HEK293T (cell line): Measurements from ENCODE around the gene THYN1.

Source experiments
- CTCF ChIA-PET: fragments of 350-600 bp; formaldehyde crosslinking; extraction: SDS; loops from one replicate; lab custom pipeline; 2021; ENCODE audit warnings: antibody characterized with exemption, inconsistent platforms; lab: Yijun Ruan, JAX
- POLR2A ChIA-PET: fragments of 350-600 bp; formaldehyde crosslinking; extraction: SDS; loops from one replicate; lab custom pipeline; 2020; ENCODE audit warnings: antibody characterized with exemption, inconsistent platforms; lab: Yijun Ruan, JAX
- DNase-seq: peaks from one replicate; pipeline ENCODE4 v3.0.0; 2012; ENCODE audit warnings: mixed read lengths; ENCODE audit errors: extremely low spot score
- ARNT ChIP-seq: fragments of 450-650 bp; IDR thresholded peaks from 2 replicates; pipeline ENCODE4 v1.6.1; 2017; ENCODE audit warnings: mild to moderate bottlenecking
- BHLHE40 ChIP-seq: fragments of 450-650 bp; IDR thresholded peaks from 2 replicates; pipeline ENCODE4 v1.6.1; 2016; ENCODE audit warnings: mild to moderate bottlenecking, moderate library complexity, borderline replicate concordance
- CTBP1 ChIP-seq: fragments of 450-650 bp; IDR thresholded peaks from 2 replicates; pipeline ENCODE4 v1.6.1; 2016; ENCODE audit warnings: borderline replicate concordance
- ELF4 ChIP-seq: fragments of 450-650 bp; IDR thresholded peaks from 2 replicates; pipeline ENCODE4 v1.6.1; 2017; ENCODE audit warnings: antibody characterized with exemption
- FOXA1 ChIP-seq: fragments of 450-650 bp; IDR thresholded peaks from 2 replicates; pipeline ENCODE4 v1.6.1; 2016; ENCODE audit warnings: mild to moderate bottlenecking
- FOXK2 ChIP-seq: fragments of 450-650 bp; IDR thresholded peaks from 2 replicates; pipeline ENCODE4 v1.6.1; 2016; ENCODE audit warnings: mild to moderate bottlenecking
- FOXM1 ChIP-seq: fragments of 450-650 bp; IDR thresholded peaks from 2 replicates; pipeline ENCODE4 v1.6.1; 2017; ENCODE audit warnings: mild to moderate bottlenecking, borderline replicate concordance
- HDGF ChIP-seq: fragments of 450-650 bp; IDR thresholded peaks from 2 replicates; pipeline ENCODE4 v1.6.1; 2017; ENCODE audit warnings: antibody characterized with exemption, borderline replicate concordance
- L3MBTL2 ChIP-seq: fragments of 450-650 bp; conservative IDR thresholded peaks from 2 replicates; pipeline ENCODE4 v1.6.1; 2016; ENCODE audit warnings: mild to moderate bottlenecking
- LEF1 ChIP-seq: fragments of 450-650 bp; IDR thresholded peaks from 2 replicates; pipeline ENCODE4 v1.6.1; 2017; ENCODE audit warnings: mild to moderate bottlenecking, borderline replicate concordance
- NFRKB ChIP-seq: fragments of 450-650 bp; IDR thresholded peaks from 2 replicates; pipeline ENCODE4 v1.6.1; 2016; ENCODE audit warnings: mild to moderate bottlenecking, moderate library complexity
- SP1 ChIP-seq: fragments of 450-650 bp; IDR thresholded peaks from 2 replicates; pipeline ENCODE4 v1.6.1; 2017
- SUZ12 ChIP-seq: fragments of 450-650 bp; IDR thresholded peaks from 2 replicates; pipeline ENCODE4 v1.6.1; 2016; ENCODE audit warnings: mild to moderate bottlenecking
- TARDBP ChIP-seq: fragments of 450-650 bp; IDR thresholded peaks from 2 replicates; pipeline ENCODE4 v1.6.1; 2016
- ZNF384 ChIP-seq: fragments of 450-650 bp; IDR thresholded peaks from 2 replicates; pipeline ENCODE4 v1.6.1; 2016
- TF ChIP-seq, protein P1 (sequence below): fragments of 450-650 bp; IDR thresholded peaks from 2 replicates; pipeline ENCODE4 v1.6.1; 2016

Gene THYN1

DNA sequence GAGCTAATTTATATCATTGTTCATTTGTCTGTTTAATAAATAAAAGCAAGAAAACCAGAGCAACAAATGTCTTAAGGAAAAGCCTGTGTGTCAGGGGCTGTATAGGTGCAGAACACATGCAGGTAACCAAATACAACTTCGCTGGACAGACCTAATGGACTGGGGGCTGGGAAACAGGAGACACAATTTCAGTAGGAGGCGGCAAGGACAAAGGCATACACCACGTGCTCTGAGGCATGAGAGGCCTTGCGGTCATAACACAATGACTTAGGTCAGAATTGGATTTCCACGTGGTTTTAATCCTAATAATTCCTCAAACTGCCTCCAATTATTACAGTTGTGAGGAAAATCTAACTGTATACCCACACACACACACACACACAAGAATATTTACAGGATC is 14.3 kb upstream of the THYN1 start:
- TF ChIP-seq CTBP1 = no peak
- TF ChIP-seq FOXK2 = no peak
- TF ChIP-seq SUZ12 = no peak
- no peak for DNase-seq
- ChIA-PET CTCF (interaction anchor here (1.6 kb wide), 1 partner anchor 8 kb away, joined by 5 read pairs; the partner anchor contains the start of gene GLB1L3), POLR2A (interaction anchor here (1.5 kb wide), 1 partner anchor 11 kb away, joined by 3 read pairs; no protein-coding TSS in a partner anchor)

DNA sequence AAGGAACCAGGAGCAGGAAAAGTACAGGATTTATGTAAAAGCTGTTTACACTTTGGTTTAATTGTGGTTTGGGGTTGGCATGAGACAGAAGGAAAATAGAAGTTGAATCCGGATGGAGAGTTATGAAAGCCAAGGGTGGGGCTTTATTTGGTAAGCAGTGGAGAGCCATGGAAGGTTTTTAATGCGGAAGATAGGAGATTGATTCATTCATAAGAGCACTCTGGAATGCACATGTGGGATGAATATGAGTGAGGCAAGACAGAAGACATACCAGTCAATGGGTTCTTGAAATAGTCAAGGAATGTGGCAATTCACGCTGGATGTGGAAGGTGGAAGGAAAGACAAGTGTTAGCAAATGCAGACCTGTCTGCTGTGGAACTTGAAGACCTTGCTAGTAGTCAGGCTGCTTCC is 13.7 kb upstream of the THYN1 start:
- ChIA-PET POLR2A (no interaction called here), CTCF (interaction anchor here (1.6 kb wide), 1 partner anchor 9 kb away, joined by 5 read pairs; the partner anchor contains the start of gene GLB1L3)
- DNase-seq = no peak
- TF ChIP-seq ARNT (no peak), ZNF384 (no peak), BHLHE40 (no peak), CTBP1 (no peak)

DNA sequence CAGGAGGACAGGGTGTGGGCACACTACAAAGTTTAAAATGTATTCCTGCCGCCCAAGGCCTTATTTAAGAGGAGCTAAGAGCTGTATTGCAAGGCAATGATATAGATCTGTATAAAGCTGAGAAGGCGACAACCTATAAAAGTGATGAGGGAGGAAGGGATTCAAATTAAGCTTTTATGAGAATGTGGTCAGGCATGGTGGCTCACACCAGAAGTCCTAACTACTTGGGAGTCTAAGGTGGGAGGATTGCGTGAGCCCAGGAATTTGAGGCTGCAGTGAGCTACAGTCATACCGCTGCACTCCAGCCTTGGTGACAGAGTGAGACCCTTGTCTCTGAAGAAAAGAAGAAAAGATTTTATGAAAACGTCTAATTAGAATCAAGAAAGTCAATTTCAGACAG is 13.3 kb upstream of the THYN1 start:
- ChIA-PET CTCF (interaction anchor here (1.6 kb wide), 1 partner anchor 9 kb away, joined by 5 read pairs; the partner anchor contains the start of gene GLB1L3), POLR2A (no interaction called here)
- no peak for DNase-seq
- TF ChIP-seq, protein P1, sequence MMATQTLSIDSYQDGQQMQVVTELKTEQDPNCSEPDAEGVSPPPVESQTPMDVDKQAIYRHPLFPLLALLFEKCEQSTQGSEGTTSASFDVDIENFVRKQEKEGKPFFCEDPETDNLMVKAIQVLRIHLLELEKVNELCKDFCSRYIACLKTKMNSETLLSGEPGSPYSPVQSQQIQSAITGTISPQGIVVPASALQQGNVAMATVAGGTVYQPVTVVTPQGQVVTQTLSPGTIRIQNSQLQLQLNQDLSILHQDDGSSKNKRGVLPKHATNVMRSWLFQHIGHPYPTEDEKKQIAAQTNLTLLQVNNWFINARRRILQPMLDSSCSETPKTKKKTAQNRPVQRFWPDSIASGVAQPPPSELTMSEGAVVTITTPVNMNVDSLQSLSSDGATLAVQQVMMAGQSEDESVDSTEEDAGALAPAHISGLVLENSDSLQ = no peak
- TF ChIP-seq TARDBP (no peak), FOXK2 (no peak), ZNF384 (no peak), LEF1 (no peak), CTBP1 (no peak), ELF4 (no peak), ARNT (no peak), SUZ12 (no peak), FOXM1 (no peak), FOXA1 (no peak)

DNA sequence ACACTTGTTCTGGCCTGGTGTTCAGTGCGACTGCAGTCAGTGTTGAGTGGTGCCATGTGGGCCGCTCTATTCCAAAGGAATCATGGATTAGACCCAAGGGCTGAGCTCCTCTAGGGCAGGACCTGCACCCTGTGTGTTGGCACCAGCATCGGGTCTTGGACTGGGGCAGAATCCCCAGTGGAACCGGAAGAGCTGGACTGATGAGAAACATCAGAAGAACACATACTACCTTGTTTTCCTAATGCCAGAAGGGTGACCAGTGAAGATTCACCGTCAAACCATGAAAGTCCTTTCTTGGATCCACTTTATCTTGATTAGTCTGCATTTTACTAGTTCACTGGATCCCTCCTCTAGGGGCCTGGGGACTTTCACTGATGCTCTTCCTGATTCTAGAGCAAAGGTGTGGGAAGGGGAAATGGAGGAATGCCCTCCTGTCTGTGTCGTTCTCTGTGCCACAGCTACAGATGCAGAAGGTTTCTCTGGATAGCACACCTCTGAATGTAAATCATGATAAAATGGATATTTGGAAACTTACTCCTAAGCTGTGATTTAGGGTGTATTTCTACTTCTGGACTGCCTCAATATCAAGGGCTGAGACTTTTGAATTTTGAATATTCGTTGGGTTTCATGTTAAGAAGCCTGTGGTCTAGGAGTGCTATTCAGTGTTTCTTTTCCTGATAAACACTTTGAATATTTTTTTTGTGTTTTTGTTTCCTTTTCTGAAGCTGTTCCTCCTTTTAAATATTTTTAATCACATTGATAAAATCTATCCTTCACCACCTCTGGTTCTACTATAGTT is 12.0 kb upstream of the THYN1 start:
- CTCF ChIA-PET = no interaction called here
- DNase-seq = no peak
- no peak for TF ChIP-seq L3MBTL2
- no peak for TF ChIP-seq HDGF
- no peak for TF ChIP-seq SP1
- no peak for TF ChIP-seq FOXK2
- POLR2A ChIA-PET = interaction anchor here (1.8 kb wide), 1 partner anchor 11 kb away, joined by 4 read pairs; the partner anchor contains the start of gene GLB1L3

DNA sequence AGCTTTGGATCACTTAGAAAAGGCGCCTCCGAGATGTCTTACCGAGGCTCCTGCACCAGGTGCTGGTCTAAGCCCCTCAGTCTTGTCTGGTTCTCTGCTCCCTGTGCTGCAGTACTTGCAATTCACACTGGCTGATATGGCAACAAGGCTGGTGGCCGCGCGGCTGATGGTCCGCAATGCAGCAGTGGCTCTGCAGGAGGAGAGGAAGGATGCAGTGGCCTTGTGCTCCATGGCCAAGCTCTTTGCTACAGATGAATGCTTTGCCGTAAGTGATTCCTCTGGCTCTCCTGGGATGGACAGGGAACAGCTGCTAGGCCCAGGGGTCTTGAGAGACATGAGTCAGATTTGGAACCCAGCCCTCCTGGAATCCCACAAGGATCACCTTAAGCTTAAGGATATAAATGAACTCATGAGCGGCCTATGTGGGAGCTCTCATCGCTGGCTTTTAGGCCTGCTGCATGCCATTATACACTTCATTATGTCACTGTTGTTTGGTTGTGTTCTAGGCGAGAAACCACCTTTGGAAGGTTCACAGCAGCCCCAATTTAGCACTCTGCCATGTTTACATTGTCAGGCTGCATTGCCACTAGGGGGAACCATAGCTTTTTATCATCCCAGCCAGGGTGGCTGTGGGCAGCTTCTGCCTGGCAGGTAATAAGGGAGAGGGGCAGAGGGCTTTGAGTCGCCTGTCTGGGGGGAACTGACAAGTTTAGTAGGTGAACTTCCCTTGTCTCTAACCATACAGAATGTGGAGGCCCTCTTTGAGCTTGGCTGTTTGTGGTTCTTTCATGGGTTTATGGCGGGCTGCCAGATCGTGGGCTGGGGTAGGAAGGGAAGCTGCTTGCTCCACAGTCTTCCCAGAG is 8.7 kb upstream of the THYN1 start:
- DNase-seq = peak; percentile 53
- POLR2A ChIA-PET = interaction anchor here (0.7 to 2.1 kb wide), 2 partner anchors 12 to 37 kb away, joined by 3 to 7 read pairs; partner anchors contain the start of genes NCAPD3 and VPS26B
- TF ChIP-seq ELF4 (no peak), CTBP1 (no peak), BHLHE40 (no peak), L3MBTL2 (no peak), NFRKB (no peak), SUZ12 (no peak), HDGF (no peak), SP1 (no peak), FOXA1 (no peak), FOXK2 (no peak), TARDBP (no peak), ARNT (no peak)
- CTCF ChIA-PET = interaction anchor here (0.5 to 1.9 kb wide), 8 partner anchors 8 to 691 kb away, joined by 3 to 10 read pairs (median 3); partner anchors contain the start of gene GLB1L3

DNA sequence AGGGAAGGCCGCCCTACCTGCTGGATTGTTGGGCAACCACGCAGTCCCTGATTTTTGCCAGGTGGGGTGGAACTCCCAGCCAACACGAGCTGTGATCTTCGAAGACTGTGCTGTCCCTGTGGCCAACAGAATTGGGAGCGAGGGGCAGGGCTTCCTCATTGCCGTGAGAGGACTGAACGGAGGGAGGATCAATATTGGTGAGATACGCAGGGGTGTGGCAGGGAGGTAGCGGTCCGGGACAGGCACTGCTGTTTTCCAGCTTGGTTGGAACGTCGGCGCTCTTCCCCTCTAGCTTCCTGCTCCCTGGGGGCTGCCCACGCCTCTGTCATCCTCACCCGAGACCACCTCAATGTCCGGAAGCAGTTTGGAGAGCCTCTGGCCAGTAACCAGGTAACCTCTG is 7.8 kb upstream of the THYN1 start:
- ChIA-PET POLR2A (interaction anchor here (2.1 kb wide), 1 partner anchor 37 kb away, joined by 7 read pairs; the partner anchor contains the start of genes NCAPD3 and VPS26B), CTCF (interaction anchor here (1.3 to 1.9 kb wide), 2 partner anchors 13 to 15 kb away, joined by 4 to 10 read pairs; partner anchors contain the start of gene GLB1L3)
- DNase-seq = no peak
- TF ChIP-seq NFRKB (no peak), FOXM1 (no peak), ELF4 (no peak), LEF1 (no peak), FOXA1 (no peak), ZNF384 (no peak)

DNA sequence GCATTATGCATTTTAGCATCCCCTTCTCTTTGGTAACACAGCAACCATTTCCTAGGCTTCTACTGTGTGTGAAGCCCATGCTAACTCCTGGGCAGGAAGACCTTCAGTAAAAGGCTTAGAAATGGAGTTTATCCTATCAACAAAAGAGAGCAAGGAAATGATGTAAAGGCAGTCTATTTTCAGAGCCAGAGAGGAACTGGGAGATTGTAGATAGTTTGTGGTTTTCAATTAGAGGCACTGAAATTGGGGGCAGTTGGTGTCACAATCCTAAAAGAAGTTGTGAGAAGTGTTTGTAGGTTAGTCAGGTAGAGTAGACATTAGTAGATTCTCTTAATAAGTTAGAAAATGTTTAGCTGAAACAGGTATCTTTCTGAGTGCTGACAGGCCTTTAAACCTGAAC is 7.4 kb upstream of the THYN1 start:
- TF ChIP-seq LEF1 = no peak
- TF ChIP-seq, protein P1 = no peak
- no peak for TF ChIP-seq TARDBP
- TF ChIP-seq L3MBTL2 = no peak
- TF ChIP-seq ZNF384 = no peak
- no peak for TF ChIP-seq ELF4
- TF ChIP-seq SP1 = no peak
- TF ChIP-seq NFRKB = no peak
- CTCF ChIA-PET = interaction anchor here (1.3 kb wide), 1 partner anchor 16 kb away, joined by 4 read pairs; the partner anchor contains the start of gene GLB1L3
- no peak for DNase-seq
- POLR2A ChIA-PET = interaction anchor here (2.1 kb wide), 1 partner anchor 36 kb away, joined by 7 read pairs; the partner anchor contains the start of genes NCAPD3 and VPS26B
